ENCODE measurements around the gene CNOT4. TPM values are rescaled to one million over a fixed set of nuclear protein-coding genes. Genes with fewer than 3 reads are reported as not detected.

Gene CNOT4
- total and polyA plus RNA-seq, 8 donors = 4.6 to 50.2 (median 10.9) TPM

DNA sequence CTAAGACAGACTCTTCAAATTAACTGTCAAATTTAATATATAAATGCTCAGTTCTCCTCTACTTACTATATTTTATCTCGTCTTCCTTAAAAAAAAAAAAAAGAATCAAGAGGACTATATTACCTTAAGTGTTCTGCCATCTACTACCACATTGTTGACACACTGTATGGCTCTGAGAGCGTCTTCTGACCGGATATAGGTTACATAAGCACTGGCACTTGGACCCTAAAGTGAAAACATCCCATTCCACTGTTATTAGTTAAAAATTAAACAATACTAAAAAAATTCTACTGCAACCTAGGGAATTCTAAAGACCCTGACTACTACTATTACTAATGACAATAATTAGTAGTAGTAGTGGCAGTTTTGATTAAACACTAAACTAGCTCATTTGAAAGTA is 95.7 kb downstream of the CNOT4 start:
- Histone ChIP-seq H3K9me3 (no peaks in the 10 kb centered on the region), H3K27ac (no peak overlapping the region), H3K4me1 (no peaks in the 10 kb centered on the region), H3K36me3 (peaks cover 0 to 33% (median 24%) of the 10 kb centered on the region in 4 donors), H3K27me3 (no peaks in the 10 kb centered on the region), H3K4me3 (no peak overlapping the region)
- intact Hi-C loops (cut with DNase I; ENCODE audit: low total_unique reads) = no loop called here
- WGBS, 5 donors = 82 to 91% (median 84%) methylated on average over 3 of the region's 3 CpGs
- DNase-seq = no peak
- TF ChIP-seq, protein P1, sequence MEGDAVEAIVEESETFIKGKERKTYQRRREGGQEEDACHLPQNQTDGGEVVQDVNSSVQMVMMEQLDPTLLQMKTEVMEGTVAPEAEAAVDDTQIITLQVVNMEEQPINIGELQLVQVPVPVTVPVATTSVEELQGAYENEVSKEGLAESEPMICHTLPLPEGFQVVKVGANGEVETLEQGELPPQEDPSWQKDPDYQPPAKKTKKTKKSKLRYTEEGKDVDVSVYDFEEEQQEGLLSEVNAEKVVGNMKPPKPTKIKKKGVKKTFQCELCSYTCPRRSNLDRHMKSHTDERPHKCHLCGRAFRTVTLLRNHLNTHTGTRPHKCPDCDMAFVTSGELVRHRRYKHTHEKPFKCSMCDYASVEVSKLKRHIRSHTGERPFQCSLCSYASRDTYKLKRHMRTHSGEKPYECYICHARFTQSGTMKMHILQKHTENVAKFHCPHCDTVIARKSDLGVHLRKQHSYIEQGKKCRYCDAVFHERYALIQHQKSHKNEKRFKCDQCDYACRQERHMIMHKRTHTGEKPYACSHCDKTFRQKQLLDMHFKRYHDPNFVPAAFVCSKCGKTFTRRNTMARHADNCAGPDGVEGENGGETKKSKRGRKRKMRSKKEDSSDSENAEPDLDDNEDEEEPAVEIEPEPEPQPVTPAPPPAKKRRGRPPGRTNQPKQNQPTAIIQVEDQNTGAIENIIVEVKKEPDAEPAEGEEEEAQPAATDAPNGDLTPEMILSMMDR (IDR thresholded peaks at IDR 0.05) = no peak
- TF ChIP-seq POLR2A (IDR thresholded peaks at IDR 0.05) (no peak), POLR2AphosphoS5 (IDR thresholded peaks at IDR 0.05) (no peak), EP300 (IDR thresholded peaks at IDR 0.05) (no peak)

DNA sequence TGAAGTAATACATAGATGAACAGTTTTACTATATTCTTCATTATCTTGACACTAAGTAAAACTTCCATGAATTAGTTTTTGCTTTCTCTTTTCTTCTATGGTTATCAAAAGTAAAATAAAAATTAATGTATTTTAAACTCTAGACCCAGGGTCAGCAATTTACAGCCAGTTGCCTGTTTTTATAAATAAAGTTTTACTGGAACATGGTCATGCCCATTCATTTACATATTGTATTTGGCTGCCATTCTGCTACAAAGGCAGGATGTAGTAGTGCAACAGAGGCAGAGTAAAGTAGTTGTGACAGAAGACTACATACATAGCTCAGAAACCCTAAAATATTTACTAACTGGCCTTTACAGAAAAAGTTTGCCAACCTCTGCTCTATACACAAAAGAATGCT is 98.8 kb downstream of the CNOT4 start:
- Histone ChIP-seq H3K27ac (no peak overlapping the region), H3K36me3 (peaks cover 0 to 27% (median 10%) of the 10 kb centered on the region in 4 donors), H3K9me3 (no peaks in the 10 kb centered on the region), H3K27me3 (no peaks in the 10 kb centered on the region), H3K4me1 (no peaks in the 10 kb centered on the region), H3K4me3 (no peak overlapping the region)
- DNase-seq = no peak
- TF ChIP-seq EP300 (IDR thresholded peaks at IDR 0.05) (no peak), POLR2AphosphoS5 (IDR thresholded peaks at IDR 0.05) (no peak)
- TF ChIP-seq, protein P1 (IDR thresholded peaks at IDR 0.05) = no peak
- intact Hi-C loops (cut with DNase I; ENCODE audit: low total_unique reads) = no loop called here

DNA sequence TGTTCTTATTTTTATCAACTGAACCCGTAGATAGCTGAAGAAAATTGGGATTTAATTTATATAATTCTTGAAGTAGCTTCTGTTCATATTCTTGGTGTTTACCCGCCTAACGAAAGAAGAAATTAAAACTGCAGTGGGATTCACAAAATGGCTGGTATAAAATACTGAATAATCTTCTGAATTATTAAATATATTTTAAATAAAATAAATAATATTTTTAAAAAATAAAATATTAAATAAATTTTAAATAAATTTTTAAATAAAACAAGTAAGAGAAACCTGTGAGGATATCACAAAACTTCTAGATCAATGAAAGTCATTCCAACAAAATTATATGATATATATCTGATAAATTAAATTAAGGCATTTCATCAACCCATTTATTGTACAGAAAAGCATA is 99.4 kb downstream of the CNOT4 start:
- no peaks in the 10 kb centered on the region for H3K4me1 ChIP-seq
- DNase-seq = no peak
- no peak for TF ChIP-seq POLR2AphosphoS5 (IDR thresholded peaks at IDR 0.05)
- TF ChIP-seq, protein P1 (IDR thresholded peaks at IDR 0.05) = no peak
- TF ChIP-seq EP300 (IDR thresholded peaks at IDR 0.05) = no peak
- TF ChIP-seq POLR2A (IDR thresholded peaks at IDR 0.05) = no peak
- H3K4me3 ChIP-seq = no peak overlapping the region
- intact Hi-C loops (cut with DNase I; ENCODE audit: low total_unique reads) = no loop called here
- H3K36me3 ChIP-seq = peaks cover 0 to 25% (median 11%) of the 10 kb centered on the region in 4 donors
- no peaks in the 10 kb centered on the region for H3K9me3 ChIP-seq
- no peaks in the 10 kb centered on the region for H3K27me3 ChIP-seq
- WGBS, 5 donors = 94 to 99% (median 98%) methylated on average over 3 of the region's 3 CpGs
- H3K27ac ChIP-seq = no peak overlapping the region

DNA sequence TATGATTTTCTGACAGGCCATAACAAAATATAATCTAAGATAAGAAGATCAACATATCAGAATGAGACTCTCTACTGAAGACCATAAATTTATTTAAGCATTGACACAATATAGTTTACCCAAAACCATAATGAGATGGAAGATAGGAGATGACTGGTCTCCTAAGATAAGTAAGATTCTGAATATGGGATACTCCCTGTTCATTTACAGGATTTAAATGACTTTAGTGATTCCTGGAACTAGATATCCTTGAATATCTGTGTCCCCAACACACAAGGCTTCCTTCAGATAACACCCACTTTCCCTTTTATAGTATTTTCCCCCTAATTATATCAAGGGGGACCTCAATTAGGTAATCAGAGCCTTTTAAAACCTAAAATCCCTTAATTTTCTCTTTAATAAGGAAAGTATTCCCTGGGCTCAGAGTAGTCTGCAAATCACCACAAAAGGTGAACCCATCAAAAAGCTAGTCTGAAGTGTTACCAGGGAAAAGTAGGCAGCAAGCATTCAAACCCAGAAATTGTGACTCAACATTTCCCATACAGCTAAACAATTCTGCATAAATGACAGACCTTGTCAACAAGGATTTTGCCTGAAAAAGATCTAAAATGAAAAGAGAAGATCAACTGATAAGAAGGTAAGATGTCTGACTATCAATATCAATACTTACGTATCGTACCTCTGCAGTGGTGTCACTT is 99.9 kb downstream of the CNOT4 start:
- 97 to 100% (median 98%) methylated on average over 2 of the region's 2 CpGs for WGBS, 5 donors
- intact Hi-C loops (cut with DNase I; ENCODE audit: low total_unique reads) = no loop called here

More for the DNA sequence above, 99.9 kb downstream of the CNOT4 start:
- Histone ChIP-seq H3K4me3 (no peak overlapping the region), H3K9me3 (no peaks in the 10 kb centered on the region), H3K27ac (no peak overlapping the region), H3K4me1 (no peaks in the 10 kb centered on the region), H3K36me3 (peaks cover 0 to 25% (median 11%) of the 10 kb centered on the region in 4 donors), H3K27me3 (no peaks in the 10 kb centered on the region)
- no peak for TF ChIP-seq EP300 (IDR thresholded peaks at IDR 0.05)
- TF ChIP-seq POLR2AphosphoS5 (IDR thresholded peaks at IDR 0.05) = no peak
- no peak for TF ChIP-seq POLR2A (IDR thresholded peaks at IDR 0.05)
- TF ChIP-seq, protein P1 (IDR thresholded peaks at IDR 0.05) = no peak
- no peak for DNase-seq

Measured in stomach (tissue), 9 donors.